HG03442 (cell line): ENCODE measurements around the gene PPP1R9A.

Experiments used
- ATAC-seq: cut with Tn5 transposase; IDR thresholded peaks from one replicate; pipeline ENCODE4 v1.9.1; 2021; ENCODE audit warnings: mild to moderate bottlenecking, moderate library complexity; ENCODE audit not compliant: unreplicated experiment

Gene PPP1R9A

DNA sequence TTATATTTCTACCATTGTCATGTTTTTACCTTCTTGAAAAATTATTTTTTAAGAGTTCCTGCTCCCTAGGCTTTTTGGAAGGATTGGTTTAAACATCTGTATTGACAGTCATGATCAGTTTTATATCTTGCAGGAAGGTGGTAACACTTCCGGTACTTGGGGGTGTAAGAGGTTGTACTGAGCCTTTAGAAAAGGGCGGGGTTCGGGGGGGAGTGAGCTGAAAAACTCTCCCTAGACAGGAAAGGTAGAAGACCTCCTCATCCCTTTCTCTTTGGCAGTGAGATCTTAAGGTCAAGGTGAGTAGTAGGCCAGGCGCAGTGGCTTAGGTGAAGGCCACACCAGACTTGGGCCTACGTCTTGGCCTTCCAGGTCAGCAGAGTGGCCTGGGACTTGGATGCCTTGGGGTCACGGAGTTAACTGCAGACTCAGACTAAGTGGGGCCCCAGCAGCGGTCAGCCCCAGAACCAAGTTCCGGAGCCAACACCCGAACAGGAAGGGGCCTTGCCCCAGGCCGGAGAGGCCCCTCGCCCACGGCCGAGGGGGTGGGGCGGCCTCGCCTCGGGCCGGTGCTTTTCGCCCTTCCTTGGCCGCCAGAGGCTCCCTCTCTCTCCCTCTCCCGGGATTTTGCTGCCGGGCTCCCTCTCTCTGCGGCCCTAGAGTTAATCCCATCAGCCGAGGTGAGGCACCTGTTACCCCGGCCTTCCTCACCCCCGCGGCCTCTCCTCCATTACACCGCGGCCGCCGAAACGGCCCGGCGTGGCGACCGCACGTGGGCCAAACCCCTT lies at the start of gene PPP1R9A:
Gene PPP1R9A, plus strand, starts transcription at position 569 of the 785 bp plus-strand sequence. CDS start 2,520 bp downstream, outside the sequence.
- ATAC-seq, result peak; percentile 23

DNA sequence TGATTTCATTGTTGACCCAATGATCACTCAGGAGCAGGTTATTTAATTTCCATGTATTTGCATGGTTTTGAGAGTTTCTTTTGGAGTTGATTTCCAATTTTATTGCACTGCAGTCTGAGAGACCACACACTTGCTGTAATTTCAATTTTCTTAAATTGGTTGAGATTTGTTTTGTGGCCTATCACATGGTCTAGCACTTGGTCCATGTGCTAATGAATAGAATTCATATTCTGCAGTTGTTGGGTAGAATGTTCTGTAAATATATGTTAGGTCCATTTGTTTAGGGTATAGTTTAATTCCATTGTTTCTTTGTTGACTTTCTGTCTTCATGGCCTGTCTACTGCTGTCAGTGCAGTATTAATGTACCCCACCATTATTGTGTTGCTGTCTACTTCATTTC lies 36.3 kb upstream of the PPP1R9A start:
- ATAC-seq, result no peak

DNA sequence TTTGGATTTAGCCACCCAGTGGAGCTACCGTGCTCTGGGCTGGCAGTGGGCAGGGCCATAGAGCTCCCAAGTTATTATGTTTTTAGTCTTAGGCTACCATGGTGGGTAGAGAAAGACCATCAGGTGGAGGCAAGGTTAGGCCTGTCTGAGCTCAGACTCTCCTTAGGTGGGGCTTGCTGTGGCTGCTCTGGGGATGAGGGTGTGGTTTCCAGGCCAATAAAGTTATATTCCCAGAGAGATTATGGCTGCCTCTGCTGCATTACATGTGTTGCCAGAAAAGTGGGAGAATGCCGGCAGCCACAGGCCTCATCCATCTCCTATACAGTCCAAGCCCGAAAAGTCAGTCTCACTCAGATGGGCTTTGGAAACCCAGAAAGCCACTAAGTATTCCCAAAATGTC lies 34.2 kb upstream of the PPP1R9A start:
- ATAC-seq, result no peak

DNA sequence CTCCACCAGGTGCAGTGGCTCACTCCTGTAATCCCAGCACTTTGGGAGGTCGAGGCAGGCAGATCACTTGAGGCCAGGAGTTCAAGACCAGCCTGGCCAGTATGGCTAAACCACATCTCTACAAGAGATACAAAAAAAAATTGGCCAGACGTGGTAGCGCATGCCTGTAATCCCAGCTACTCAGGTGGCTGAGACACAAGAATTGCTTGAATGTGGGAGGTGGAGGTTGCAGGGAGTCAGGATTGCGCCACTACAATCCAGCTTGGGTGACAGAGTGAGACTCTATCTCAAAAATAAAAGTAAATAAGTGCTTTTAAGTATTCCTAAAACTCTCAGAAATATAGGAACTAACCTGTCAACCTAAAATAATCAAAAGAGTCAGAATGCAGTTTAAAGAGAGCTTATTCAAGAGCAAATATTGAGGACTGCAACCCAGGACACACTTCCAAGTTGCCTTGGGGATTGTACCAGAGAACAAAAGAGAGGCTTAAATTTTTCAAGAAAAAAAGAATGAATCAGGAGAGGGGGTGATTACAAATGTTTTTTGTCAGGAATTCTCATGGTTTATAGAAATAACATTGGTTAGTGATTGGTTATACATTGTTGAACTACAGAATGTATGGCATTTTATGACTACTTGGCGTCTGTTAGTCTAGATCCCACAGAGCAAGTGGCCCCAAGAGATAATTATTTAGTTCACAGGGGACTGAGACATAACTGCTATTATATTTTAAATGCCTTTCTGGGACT lies 33.2 kb upstream of the PPP1R9A start:
- ATAC-seq, result no peak

DNA sequence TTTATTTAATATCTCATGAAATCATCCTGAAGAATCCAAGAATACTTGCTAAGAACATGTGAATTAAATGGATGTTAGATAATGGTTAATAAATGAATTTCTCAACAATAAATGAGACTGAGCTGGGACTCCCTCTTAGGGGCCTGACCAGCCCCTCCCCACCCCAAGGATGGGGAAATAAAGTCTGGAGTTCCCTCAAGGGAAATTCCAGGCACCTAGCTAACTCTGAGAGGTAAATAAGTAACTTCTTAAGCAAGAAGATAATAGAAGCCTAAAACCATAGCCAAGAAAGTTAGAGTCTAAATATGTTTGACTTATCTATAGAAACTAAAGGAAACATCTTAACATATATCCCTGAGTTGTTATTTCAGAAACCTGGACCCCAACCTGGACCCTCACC lies 32.2 kb upstream of the PPP1R9A start:
- ATAC-seq, result no peak

DNA sequence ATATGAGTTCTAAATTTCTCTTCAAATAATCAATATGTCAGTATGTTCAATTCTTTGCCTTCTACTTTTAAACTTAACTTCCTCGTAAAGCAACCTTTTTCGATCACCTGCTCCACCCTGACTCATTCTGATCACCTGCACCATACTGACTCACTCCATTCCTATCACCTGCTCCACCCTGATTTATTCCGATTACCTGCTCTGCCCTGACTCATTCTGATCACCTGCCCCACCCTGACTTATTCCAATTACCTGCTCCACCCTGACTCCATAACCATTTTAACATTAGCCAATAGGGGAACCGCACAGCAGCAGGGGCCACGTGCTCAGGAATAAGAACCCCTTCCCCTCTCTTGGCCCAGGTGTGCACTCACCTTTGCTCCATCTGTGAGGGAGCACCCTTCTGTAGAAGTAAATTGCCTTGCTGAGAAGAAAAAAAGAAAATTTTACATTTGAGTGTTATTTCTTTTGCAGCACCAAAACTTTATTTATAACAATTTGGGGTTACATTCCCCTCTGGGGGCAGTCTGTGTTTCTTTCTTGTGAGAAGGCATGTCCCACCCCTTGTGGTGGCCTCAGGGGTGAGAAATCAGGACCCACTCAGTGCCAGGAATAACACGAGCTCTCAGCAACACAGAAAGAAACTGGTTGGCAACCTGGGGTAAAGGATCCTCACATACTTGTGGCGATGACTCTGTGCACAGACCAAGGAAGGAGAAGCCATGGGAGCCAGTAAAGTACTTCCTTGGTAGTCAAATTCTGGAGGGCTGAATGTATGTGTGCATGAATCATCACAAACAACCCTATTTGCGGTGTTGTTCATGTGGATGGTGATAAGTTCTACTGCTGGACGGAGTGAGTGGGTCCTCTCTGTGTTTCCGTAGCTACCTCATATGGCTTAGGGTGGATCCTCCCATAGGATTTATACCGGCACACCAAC lies 29.4 kb upstream of the PPP1R9A start:
- ATAC-seq, result no peak

DNA sequence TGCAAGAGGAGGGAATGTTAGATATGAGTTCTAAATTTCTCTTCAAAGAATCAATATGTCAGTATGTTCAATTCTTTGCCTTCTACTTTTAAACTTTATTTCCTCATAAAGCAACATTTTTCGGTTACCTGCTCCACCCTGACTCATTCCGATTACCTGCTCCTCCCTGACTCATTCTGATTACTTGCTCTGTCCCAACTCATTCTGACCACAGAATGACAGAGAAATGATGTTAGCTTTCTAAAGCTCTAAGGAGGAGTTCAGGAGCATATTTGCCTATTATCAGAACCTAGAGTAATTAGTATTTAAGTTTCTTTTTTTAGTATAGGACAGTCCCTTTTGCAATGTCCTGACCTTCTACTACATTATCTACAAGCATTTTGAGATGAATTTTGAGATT lies 24.5 kb upstream of the PPP1R9A start:
- ATAC-seq, result no peak

DNA sequence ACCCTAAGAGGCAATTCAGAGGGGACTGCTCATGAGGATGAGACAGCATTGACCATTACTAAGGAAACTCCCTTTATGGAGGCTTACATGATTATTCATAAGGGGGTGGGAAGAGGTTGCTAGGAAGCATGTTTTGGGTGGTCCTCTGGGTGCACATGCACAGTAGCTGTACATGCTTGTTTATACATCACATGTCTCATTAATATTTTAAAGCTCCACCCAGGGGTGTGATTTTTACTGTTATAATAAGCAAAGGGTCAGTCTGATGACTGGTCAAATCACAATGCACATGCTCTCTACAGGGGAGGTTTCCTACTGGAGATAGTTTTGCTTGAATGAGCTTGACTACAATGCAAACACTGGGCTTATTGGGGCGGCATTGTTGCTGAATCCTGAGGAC lies 23.8 kb upstream of the PPP1R9A start:
- no peak for ATAC-seq

DNA sequence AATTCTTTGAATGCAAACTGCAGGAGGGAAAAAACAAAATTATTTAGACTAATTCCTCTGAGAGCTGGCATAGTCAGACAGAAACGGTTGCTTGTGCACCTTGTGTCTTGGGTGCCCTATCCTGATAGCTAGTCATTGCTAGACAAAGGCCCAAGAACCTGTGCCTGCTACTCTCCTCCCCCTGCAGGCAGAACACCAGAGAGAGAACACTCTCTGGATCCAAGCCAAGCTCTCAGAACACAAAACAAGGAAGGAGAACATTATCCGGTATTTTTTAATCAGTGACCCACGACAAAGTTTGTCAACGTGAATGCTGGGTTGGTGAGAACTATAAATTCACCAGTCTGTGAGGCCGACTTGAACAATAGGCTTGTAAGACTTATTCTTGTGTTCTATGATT lies 18.8 kb upstream of the PPP1R9A start:
- no peak for ATAC-seq

DNA sequence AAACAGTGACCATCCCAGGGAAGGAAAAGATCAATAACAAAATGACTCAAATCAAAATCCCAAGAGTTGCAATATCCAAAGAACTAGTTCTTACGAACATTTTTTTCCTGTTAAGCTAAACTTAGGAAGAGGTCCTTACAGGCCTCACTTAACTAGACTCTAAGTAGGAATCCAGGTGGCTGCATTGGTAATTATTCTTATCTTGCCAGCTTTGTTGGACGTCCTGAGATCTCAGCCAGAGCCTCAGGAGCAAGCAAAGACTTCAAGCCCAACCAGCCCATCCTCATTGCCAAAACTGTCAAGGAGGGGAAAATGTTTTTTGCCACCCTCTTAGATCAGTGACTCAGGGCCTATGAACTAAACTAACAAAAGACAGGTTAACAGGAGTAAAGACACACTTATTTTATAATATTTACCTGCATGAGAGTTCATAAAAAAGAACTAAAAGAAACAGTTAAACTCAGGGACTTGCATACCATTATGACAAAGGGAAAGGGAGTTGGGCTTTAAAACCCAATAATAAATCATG lies 18.3 kb upstream of the PPP1R9A start:
- ATAC-seq, result no peak

DNA sequence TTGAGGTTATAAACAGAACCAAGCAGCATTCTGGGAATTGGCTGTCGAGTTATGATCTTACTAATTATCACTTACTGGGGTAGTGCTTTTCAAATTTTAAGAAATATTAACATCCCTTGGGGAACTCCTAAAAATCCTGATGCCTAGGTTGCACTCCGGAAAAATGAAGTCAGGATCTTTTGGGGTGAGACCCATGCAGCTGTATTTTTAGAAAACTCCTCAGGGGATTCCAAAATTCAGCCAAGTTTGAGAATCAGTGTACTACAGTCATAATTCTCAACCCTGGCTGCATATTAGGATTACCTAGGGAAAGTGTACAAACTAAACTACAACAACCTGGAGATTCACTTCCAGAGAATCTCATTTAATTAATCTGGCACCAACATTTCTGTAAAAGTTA lies 17.2 kb upstream of the PPP1R9A start:
- ATAC-seq, result no peak

DNA sequence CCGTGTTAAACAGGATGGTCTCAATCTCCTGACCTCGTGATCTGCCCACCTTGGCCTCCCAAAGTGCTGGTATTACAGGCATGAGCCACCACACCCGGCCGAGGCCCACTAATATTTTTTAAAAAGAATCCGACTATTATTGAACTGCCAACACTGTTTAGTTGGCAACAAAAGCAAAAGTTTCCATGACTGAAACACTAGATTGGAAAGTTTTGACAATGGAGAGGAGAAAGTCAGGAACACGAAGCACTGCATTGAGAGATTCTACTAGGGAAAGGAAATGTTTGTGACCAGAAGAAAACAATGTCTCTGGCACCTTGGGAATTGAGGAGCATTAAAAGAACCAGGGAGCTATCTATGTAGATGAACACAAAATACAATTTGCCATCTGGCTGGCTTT lies 13.7 kb upstream of the PPP1R9A start:
- no peak for ATAC-seq

DNA sequence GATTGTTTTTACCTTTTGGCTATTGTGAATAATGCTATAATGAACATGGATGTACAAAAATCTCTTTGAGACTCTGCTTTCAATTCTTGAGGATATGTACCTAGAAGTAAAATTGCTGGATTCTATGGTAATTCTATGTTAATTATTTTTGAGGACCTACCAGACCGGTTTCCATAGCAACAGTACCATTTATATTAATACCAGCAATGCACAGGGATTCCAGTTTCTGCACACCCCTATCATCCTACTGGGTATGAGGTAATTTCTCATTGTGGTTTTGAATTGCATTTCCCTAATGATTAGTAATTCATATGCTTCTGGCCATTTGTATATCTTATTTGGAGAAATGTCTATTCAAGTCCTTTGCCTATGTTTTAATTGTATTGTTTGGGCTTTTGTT lies 9.9 kb upstream of the PPP1R9A start:
- ATAC-seq, result no peak

DNA sequence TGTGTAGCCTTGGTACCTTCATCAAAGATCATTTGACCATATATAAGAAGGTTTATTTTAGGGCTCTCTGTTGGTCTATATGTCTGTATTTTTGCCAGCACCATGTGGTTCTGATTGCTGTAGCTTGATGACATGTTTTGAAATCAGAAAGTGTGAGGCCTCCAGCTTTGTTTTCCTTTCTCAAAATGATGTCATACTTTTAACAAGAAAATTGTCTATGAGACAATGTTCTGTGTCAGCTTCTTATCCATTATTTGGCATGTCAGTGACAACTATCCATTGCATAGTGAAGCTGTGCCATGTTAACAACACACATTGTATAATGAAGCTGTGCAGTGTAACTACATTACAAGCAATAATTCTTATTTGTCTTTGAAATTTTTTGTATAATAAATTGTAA lies 9.1 kb upstream of the PPP1R9A start:
- ATAC-seq, result no peak

DNA sequence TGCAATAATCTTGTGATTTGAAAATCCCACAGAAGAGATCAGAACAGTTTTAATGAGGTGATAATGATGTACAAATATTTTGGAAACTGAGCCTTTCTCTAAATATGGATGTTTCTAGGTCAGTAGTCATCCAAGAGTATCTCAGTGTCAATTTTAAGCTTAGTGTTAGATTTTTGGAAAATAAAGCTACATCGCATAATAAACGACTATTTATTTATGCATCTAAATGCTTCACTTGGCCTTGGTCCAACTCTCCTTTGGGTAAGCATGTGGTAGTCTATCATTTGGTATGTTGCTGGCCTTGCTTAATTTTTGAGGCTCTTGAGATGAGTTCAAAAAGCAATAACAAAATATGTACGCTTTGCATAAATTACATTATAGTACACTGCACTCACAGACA lies 5.4 kb upstream of the PPP1R9A start:
- ATAC-seq, result no peak

DNA sequence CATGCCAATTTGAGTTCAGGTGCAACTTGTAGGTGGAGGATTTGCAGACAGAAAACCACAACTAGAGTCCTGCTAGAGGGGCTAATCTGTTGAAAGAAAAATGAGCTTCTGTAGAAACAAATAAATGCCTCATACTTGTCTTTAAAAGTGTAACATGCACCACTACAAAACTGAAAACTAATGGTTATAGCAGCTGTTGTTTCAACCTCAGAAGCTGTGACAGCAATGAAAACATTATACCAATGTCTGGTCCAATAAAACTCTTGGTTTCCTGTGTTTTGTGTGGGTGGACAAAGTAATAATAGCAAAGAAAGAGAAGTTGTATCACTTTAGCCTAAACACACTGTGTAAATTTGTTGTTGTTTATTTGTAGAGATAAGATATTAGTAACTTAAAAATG lies 3.4 kb upstream of the PPP1R9A start:
- no peak for ATAC-seq

DNA sequence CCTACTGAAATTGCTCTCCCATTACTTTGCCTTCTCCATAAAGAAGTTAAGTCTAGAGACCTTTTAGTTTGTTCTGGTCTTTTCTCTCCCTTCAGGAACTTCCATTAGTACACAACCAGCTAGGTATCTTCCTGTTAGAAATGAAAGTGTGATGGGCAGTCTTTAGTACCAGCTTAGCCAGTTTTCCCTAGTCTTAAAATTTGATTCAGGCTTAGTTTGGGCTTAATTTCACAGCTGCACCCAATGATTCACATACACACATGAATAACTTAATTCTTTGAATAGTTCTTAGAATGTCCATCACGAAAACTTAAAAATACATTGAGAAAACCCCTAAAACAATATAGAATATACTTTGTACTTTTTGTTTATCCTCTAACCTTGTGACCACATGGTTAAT lies 2.4 kb upstream of the PPP1R9A start:
- no peak for ATAC-seq

DNA sequence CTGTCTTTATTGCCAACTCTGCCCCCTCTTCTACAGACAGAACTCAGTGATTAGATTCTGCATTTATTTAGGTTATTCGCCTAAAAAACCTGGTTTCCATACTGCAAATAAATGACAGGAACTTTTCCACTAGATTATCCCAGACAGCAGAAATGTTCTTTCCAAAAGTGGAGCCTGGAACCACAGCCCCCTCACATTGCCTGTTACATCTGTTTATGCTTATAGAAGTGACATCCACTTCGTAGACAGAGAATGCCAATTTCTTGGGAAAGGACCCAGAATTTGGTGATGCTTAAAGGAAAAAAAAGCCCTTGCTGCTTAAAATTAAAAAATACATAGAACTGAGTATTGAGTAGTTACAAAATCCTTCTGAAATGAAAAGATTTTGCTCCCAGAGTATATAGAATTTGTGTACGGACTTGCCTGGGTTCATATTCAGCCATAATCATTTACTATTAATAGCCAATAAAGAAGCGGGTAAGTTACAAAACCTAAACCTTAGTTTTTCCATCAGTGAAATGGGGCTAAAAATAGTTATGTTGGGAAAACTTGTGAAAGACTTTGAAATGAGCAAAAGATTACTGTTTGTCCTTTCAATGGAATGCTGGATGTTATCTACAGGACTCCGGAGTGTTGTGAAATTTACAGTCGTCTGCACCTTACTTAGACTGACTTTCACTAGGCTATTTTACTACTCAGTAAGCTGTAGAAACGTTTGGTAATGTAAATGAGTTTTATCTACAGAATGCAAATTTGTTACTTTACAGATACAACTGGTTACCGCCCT lies 1.1 kb upstream of the PPP1R9A start:
- ATAC-seq, result no peak

DNA sequence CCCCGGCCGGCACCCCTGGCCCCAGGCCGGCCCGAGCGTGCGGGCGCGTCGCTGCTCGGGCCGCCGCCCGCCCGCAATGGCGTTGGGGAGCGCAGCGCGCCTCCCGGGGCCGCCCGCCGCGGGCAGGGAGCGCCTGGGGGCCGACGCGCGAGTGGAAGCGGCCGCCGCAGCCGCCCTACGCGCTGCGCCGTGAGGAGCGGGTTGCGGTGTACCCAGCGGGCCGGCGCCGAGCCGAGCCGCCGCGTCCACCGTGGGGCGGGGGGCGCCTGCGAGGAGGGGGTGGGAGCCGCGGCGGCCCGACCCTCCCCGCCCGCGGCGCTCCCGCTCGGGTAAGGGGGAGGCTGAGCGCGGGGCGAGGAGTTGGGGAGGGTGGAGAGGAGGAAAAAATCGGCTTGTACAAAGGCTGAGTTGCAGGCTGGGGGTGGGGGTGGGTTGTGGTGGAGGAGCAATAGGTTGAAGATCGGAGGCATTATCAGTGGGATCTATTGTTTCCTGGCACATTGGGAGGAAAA lies 473 bp downstream of the PPP1R9A start:
- peak; percentile 47 for ATAC-seq
